GM19099 (cell line): Measurements from ENCODE around the gene FCRL2.

Experiments
- POLR2A ChIP-seq: IDR thresholded peaks from 3 replicates; pipeline ENCODE4 v1.6.1; 2011; ENCODE audit warnings: low read depth; ENCODE audit not compliant: insufficient read length; ENCODE audit errors: extremely low read depth

The FCRL2 gene

GRCh38 chr1:157711802-157712201 lies 65.1 kb downstream of the FCRL2 start:
- TF ChIP-seq POLR2A, result no peak

GRCh38 chr1:157704878-157705277 lies 72.1 kb downstream of the FCRL2 start:
- TF ChIP-seq POLR2A, result no peak

- TF ChIP-seq POLR2A, result no peak
Measured at GRCh38 chr1:157703981-157704380, 73.0 kb downstream of the FCRL2 start.

GRCh38 chr1:157702308-157702825 lies 74.6 kb downstream of the FCRL2 start:
- TF ChIP-seq POLR2A, result no peak

- TF ChIP-seq POLR2A, result no peak
Measured at GRCh38 chr1:157700732-157701131, 76.2 kb downstream of the FCRL2 start, which contains the start of gene FCRL3. FCRL3 (minus strand) TSS chr1:157700769; CDS start chr1:157700489, 280 bp downstream.

GRCh38 chr1:157700305-157700704 lies 76.6 kb downstream of the FCRL2 start:
- no peak for TF ChIP-seq POLR2A

- TF ChIP-seq POLR2A, result no peak
Measured at GRCh38 chr1:157697781-157698569, 79.0 kb downstream of the FCRL2 start.

GRCh38 chr1:157696966-157697628 lies 79.8 kb downstream of the FCRL2 start:
- TF ChIP-seq POLR2A, result no peak
